HCT116 (cell line): ENCODE data around the gene AKR1B1. TPM values are rescaled to one million over a fixed set of nuclear protein-coding genes. Genes with fewer than 3 reads are reported as not detected.

Experiments used
- ATAC-seq: fragments of 200-7000 bp; cut with Tn5 transposase; 2 replicates; pipeline ENCODE4 v1.9.1; 2020; ENCODE audit warnings: mild to moderate bottlenecking, moderate library complexity
- BruUV-seq: library from RNA; stranded (reverse); fragments of 400-500 nt; replicated peaks from 2 replicates; lab custom pipeline; 2021; lab: Mats Ljungman, UMichigan
- CTCF ChIA-PET: fragments of 300-600 bp; sonication (Branson Sonifier 250); formaldehyde crosslinking; loops from one replicate; lab custom pipeline; 2021; ENCODE audit warnings: antibody characterized with exemption; lab: Charles Lee
- POLR2A ChIA-PET: fragments of 300-600, 350-600 bp; sonication (Branson Sonifier 250); formaldehyde crosslinking; loops from one replicate; lab custom pipeline; 2021; ENCODE audit warnings: antibody characterized with exemption; lab: Charles Lee
- RAD21 ChIA-PET, 2 experiments: fragments of 300-600 bp; sonication (Branson Sonifier 250); formaldehyde crosslinking; loops; one replicate each; lab custom pipeline; 2023; ENCODE audit warnings: low total read pairs in 2 of 2; ENCODE audit not compliant: uncharacterized antibody in 2 of 2, unreplicated experiment in 2 of 2, low non-redundant PET in 1 of 2; lab: Charles Lee
- DNase-seq: peaks from one replicate; pipeline ENCODE4 v3.0.0-alpha.2; 2010; ENCODE audit warnings: low read depth, low spot score
- H2AFZ ChIP-seq: fragments of 200-600 bp; shearing (Covaris generic), sonication (generic); 2 replicates; pipeline ENCODE4 v1.6.1; 2017; ENCODE audit warnings: low read depth, mixed run types, mixed read lengths, antibody characterized with exemption, low read length; ENCODE audit not compliant: poor library complexity, severe bottlenecking
- H3K27ac ChIP-seq: 2 replicates; pipeline ENCODE4 v1.5.1; 2012; ENCODE audit warnings: low read depth, low read length
- H3K27me3 ChIP-seq: fragments of 200-600 bp; sonication (generic); 2 replicates; pipeline ENCODE4 v1.6.1; 2016; ENCODE audit warnings: mixed run types, low read length, mixed read lengths; ENCODE audit not compliant: insufficient read depth
- H3K36me3 ChIP-seq, 2 experiments: fragments of 200-500 bp in 1 of 2; fragments of 200-600 bp in 1 of 2; sonication (Bioruptor generic) in 1 of 2; sonication (generic) in 1 of 2; 2 replicates each; pipeline versions ENCODE4 v1.5.1 to v1.6.1; 2014 to 2016; ENCODE audit warnings: low read length in 2 of 2, inconsistent platforms in 1 of 2, mixed read lengths in 1 of 2, mixed run types in 1 of 2; ENCODE audit not compliant: insufficient read depth in 2 of 2, control insufficient read depth in 1 of 2
- H3K4me1 ChIP-seq, 2 experiments: fragments of 200-600 bp in 1 of 2; sonication (generic) in 1 of 2; 2 replicates each; pipeline versions ENCODE4 v1.5.1 to v1.6.1; 2012 to 2017; ENCODE audit warnings: low read length in 2 of 2, inconsistent platforms in 1 of 2, mild to moderate bottlenecking in 1 of 2, mixed read lengths in 1 of 2, mixed run types in 1 of 2, moderate library complexity in 1 of 2; ENCODE audit not compliant: insufficient read depth in 2 of 2, control insufficient read depth in 1 of 2
- H3K4me2 ChIP-seq: fragments of 200-600 bp; sonication (generic); 2 replicates; pipeline ENCODE4 v1.6.1; 2017; ENCODE audit warnings: mixed run types, low read length, mixed read lengths
- H3K4me3 ChIP-seq, 2 experiments: fragments of 200-600 bp in 1 of 2; sonication (generic) in 1 of 2; replicated peaks in 1 of 2; 2 replicates each; pipeline ENCODE4 v1.5.1; 2011 to 2016; ENCODE audit warnings: low read length in 2 of 2, control low read depth in 1 of 2, low read depth in 1 of 2, mild to moderate bottlenecking in 1 of 2, mixed read lengths in 1 of 2, mixed run types in 1 of 2
- H3K79me2 ChIP-seq: fragments of 200-600 bp; sonication (generic); 2 replicates; pipeline ENCODE4 v1.6.1; 2017; ENCODE audit warnings: mild to moderate bottlenecking, mixed run types, low read length, moderate library complexity, mixed read lengths; ENCODE audit not compliant: insufficient read depth
- H3K9ac ChIP-seq: fragments of 200-600 bp; sonication (generic); 2 replicates; pipeline ENCODE4 v1.6.1; 2016; ENCODE audit warnings: low read length, mixed read lengths
- H3K9me2 ChIP-seq: fragments of 200-600 bp; sonication (generic), shearing (Covaris generic); 2 replicates; pipeline ENCODE4 v1.6.1; 2017; ENCODE audit warnings: mixed run types, mild to moderate bottlenecking, moderate library complexity; ENCODE audit not compliant: insufficient read depth
- H3K9me3 ChIP-seq, 2 experiments: fragments of 200-500 bp in 1 of 2; fragments of 200-600 bp in 1 of 2; sonication (Bioruptor generic) in 1 of 2; sonication (generic) in 1 of 2; 2 replicates each; pipeline ENCODE4 v1.6.1; 2014 to 2017; ENCODE audit warnings: low read length in 2 of 2, mixed read lengths in 2 of 2, inconsistent platforms in 1 of 2, low read depth in 1 of 2, mild to moderate bottlenecking in 1 of 2, mixed run types in 1 of 2, moderate library complexity in 1 of 2; ENCODE audit not compliant: control insufficient read depth in 1 of 2, insufficient read depth in 1 of 2
- H4K20me1 ChIP-seq: fragments of 200-600 bp; sonication (generic), shearing (Covaris generic); 2 replicates; pipeline ENCODE4 v1.6.1; 2017; ENCODE audit warnings: mixed run types, mild to moderate bottlenecking, moderate library complexity; ENCODE audit not compliant: insufficient read depth
- CBX3 ChIP-seq: IDR thresholded peaks from 2 replicates; pipeline ENCODE4 v1.6.1; 2012; ENCODE audit warnings: low read depth
- CTCF ChIP-seq, 3 experiments: fragments of 200-600 bp in 1 of 3; sonication (generic) in 1 of 3; IDR thresholded peaks in 2 of 3; conservative IDR thresholded peaks in 1 of 3; 2 replicates each; pipeline ENCODE4 v1.5.1; 2012 to 2017; ENCODE audit warnings: low read depth in 2 of 3, low read length in 2 of 3, antibody characterized with exemption in 1 of 3, borderline replicate concordance in 1 of 3, control low read depth in 1 of 3, mild to moderate bottlenecking in 1 of 3, mixed read lengths in 1 of 3, mixed run types in 1 of 3, moderate library complexity in 1 of 3; ENCODE audit not compliant: insufficient read depth in 1 of 3
- EZH2 ChIP-seq: fragments of 200-600 bp; sonication (generic); IDR thresholded peaks from 2 replicates; pipeline ENCODE4 v1.6.1; 2017; ENCODE audit warnings: antibody characterized with exemption, mixed run types
- EZH2phosphoT487 ChIP-seq: fragments of 200-600 bp; IDR thresholded peaks from 2 replicates; pipeline ENCODE4 v1.6.1; 2018; ENCODE audit warnings: antibody characterized with exemption, borderline replicate concordance
- FOSL1 ChIP-seq: IDR thresholded peaks from 2 replicates; pipeline ENCODE4 v1.6.1; 2012; ENCODE audit warnings: low read depth
- POLR2AphosphoS5 ChIP-seq: IDR thresholded peaks from 2 replicates; pipeline ENCODE4 v1.6.1; 2011; ENCODE audit warnings: mild to moderate bottlenecking, low read depth, low read length, moderate library complexity
- SIN3A ChIP-seq: IDR thresholded peaks from 2 replicates; pipeline ENCODE4 v1.6.1; 2012; ENCODE audit warnings: low read depth
- SP1 ChIP-seq: IDR thresholded peaks from 2 replicates; pipeline ENCODE4 v1.6.1; 2012; ENCODE audit warnings: low read depth
- SRF ChIP-seq: IDR thresholded peaks from 2 replicates; pipeline ENCODE4 v1.6.1; 2012; ENCODE audit warnings: low read depth
- TCF7L2 ChIP-seq: IDR thresholded peaks from 2 replicates; pipeline ENCODE4 v1.7.0; 2011; ENCODE audit warnings: borderline replicate concordance, inconsistent platforms; ENCODE audit not compliant: insufficient read depth, insufficient read length; ENCODE audit errors: extremely low read depth
- ZBTB33 ChIP-seq: IDR thresholded peaks from 2 replicates; pipeline ENCODE4 v1.6.1; 2011; ENCODE audit warnings: mild to moderate bottlenecking, low read length, moderate library complexity; ENCODE audit not compliant: insufficient replicate concordance; ENCODE audit errors: extremely low read depth
- ZFX ChIP-seq: fragments of 450-650 bp; IDR thresholded peaks from 2 replicates; pipeline ENCODE4 v1.6.1; 2017
- ZNF274 ChIP-seq: fragments of 200-500 bp; sonication (Bioruptor generic); IDR thresholded peaks from 2 replicates; pipeline ENCODE4 v1.6.1; 2014; ENCODE audit warnings: mild to moderate bottlenecking, low read depth, low read length, inconsistent platforms
- intact Hi-C: fragments of 100-400 bp; cut with micrococcal nuclease; formaldehyde crosslinking; loops from 2 replicates; pipeline ENCODE4 v1.10.0; 2022
- total RNA-seq: library from RNA; stranded (reverse); gene quantifications from one replicate; pipeline ENCODE4 v1.2.1, GENCODE V29; 2021; ENCODE audit not compliant: unreplicated experiment
- TF ChIP-seq, protein P1 (sequence below): IDR thresholded peaks from 2 replicates; pipeline ENCODE4 v1.6.1; 2012
- TF ChIP-seq, protein P2 (sequence below): IDR thresholded peaks from 2 replicates; pipeline ENCODE4 v1.6.1; 2012; ENCODE audit warnings: low read depth
- TF ChIP-seq, protein P3 (sequence below): IDR thresholded peaks from 2 replicates; pipeline ENCODE4 v1.6.1; 2012

The AKR1B1 gene
- total RNA-seq, 1 experiment from 2014 or later: 56.8 TPM

DNA sequence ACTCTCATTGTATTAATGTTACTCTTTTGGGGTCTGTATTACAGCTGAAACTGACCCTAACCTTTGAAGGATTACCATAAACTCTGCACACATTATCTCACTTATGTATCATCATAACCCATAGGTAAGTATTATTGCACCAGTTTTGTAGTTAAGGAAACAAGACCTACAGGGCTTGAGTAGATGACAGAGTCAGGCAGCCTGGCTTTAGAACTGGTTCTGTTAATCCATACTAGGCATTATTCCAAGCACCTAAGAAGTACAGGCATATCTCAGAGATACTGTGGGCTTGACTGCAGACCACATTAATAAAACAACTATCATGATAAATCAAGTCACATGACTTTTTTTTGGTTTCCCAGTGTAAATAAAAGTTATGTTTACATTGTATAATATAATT lies 17.1 kb upstream of the AKR1B1 start:
- Histone ChIP-seq H3K36me3 (no peaks in the 10 kb centered on the region), H4K20me1 (no peaks in the 10 kb centered on the region), H3K27me3 (no peaks in the 10 kb centered on the region), H3K4me2 (no peak overlapping the region), H2AFZ (no peak overlapping the region), H3K9ac (no peak overlapping the region), H3K4me3 (no peak overlapping the region), H3K27ac (no peak overlapping the region), H3K4me1 (peaks cover 9 to 16% of the 10 kb centered on the region in 2 experiments), H3K79me2 (no peaks in the 10 kb centered on the region), H3K9me3 (no peaks in the 10 kb centered on the region), H3K9me2 (no peaks in the 10 kb centered on the region)
- RAD21 ChIA-PET: no interaction called here
- intact Hi-C loops: no loop called here
- CTCF ChIA-PET: no interaction called here
- TF ChIP-seq SRF (no peak), FOSL1 (no peak), ZNF274 (no peak), POLR2AphosphoS5 (no peak), ZFX (no peak), ZBTB33 (no peak), TCF7L2 (no peak), CTCF (IDR thresholded peaks at IDR 0.05 in 2 of 3, conservative IDR thresholded peaks at IDR 0.05 in 1 of 3; ENCODE audit: borderline replicate concordance in 1 of 3, insufficient read depth in 1 of 3, low read depth in 2 of 3, low read length in 2 of 3) (no peak), SP1 (no peak), SIN3A (no peak), CBX3 (no peak), EZH2phosphoT487 (no peak), EZH2 (no peak)
- TF ChIP-seq, protein P1, sequence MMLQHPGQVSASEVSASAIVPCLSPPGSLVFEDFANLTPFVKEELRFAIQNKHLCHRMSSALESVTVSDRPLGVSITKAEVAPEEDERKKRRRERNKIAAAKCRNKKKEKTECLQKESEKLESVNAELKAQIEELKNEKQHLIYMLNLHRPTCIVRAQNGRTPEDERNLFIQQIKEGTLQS: no peak
- TF ChIP-seq, protein P2, sequence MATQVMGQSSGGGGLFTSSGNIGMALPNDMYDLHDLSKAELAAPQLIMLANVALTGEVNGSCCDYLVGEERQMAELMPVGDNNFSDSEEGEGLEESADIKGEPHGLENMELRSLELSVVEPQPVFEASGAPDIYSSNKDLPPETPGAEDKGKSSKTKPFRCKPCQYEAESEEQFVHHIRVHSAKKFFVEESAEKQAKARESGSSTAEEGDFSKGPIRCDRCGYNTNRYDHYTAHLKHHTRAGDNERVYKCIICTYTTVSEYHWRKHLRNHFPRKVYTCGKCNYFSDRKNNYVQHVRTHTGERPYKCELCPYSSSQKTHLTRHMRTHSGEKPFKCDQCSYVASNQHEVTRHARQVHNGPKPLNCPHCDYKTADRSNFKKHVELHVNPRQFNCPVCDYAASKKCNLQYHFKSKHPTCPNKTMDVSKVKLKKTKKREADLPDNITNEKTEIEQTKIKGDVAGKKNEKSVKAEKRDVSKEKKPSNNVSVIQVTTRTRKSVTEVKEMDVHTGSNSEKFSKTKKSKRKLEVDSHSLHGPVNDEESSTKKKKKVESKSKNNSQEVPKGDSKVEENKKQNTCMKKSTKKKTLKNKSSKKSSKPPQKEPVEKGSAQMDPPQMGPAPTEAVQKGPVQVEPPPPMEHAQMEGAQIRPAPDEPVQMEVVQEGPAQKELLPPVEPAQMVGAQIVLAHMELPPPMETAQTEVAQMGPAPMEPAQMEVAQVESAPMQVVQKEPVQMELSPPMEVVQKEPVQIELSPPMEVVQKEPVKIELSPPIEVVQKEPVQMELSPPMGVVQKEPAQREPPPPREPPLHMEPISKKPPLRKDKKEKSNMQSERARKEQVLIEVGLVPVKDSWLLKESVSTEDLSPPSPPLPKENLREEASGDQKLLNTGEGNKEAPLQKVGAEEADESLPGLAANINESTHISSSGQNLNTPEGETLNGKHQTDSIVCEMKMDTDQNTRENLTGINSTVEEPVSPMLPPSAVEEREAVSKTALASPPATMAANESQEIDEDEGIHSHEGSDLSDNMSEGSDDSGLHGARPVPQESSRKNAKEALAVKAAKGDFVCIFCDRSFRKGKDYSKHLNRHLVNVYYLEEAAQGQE: no peak
- TF ChIP-seq, protein P3, sequence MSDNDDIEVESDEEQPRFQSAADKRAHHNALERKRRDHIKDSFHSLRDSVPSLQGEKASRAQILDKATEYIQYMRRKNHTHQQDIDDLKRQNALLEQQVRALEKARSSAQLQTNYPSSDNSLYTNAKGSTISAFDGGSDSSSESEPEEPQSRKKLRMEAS: no peak
- ATAC-seq: no peak
- no TSS peak for BruUV-seq
- no peak for DNase-seq
- POLR2A ChIA-PET: no interaction called here
